ENCODE data around the gene ZNF160.
"Not testable (repeated sequence)": the region's sequence is repeated elsewhere in the genome, so short reads cannot be mapped to it uniquely, and the experiment has no call there.

Gene ZNF160

DNA sequence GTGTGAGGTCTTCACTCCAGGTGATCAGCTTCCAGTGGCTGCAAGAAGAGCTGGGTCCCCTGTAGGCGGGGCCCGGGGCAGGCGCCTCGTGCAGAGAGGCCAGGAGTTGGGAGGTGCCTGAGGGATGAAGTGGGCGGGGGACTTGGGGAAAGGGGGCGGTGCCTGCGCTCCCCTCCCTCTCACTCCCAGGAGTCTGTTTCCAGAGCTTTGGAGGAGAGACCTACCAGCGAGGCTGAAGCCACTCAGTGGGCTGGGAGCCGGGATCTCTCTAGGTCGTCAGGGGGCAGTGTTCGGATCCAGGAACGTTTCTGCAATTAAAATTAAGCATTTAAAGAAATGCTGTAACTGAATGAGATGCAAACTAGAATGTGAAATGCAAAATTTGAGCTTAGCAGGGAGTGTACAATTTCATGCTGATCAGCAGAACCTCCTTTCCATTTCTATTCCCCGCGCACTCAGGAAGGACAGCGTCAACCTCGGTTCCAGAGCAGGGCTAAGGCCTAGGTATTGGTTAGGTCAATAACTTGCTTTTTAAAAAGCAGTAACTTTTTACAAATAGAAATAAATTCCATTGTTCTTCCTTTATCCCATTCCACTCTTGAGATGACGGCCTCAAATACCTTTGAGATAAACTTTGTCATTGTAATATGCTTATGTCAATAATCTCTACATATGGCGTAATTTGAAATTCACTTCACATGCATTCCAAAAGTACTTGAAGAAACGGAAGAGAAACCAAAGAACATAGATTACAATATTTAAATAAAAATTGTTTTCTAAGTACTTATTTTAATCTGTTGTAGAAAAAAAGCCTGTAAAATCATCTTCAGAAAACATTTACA is 11.6 kb downstream of the ZNF160 start:
- DNase-seq (ENCODE audit: low read depth) = peak; percentile 34

DNA sequence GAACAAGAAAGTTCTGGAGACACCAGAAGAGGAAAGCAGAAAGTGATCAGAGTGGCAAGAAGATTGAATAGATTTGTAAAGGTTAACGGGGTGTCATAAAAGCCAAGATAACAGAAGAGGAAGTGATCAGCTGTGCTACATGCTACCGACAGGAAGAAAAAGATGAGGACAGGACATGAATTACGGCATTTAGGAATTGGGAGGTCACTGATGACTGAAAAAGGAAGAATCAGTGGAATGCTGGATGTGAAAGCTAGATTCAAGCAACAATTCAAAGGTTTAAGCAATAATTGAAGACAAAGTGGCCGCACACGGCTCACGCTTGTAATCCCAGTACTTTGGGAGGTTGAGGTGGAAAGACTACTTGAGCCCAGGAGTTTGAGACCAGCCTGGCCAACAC is 15.1 kb downstream of the ZNF160 start:
- peak; percentile 55 for DNase-seq (ENCODE audit: low read depth)

DNA sequence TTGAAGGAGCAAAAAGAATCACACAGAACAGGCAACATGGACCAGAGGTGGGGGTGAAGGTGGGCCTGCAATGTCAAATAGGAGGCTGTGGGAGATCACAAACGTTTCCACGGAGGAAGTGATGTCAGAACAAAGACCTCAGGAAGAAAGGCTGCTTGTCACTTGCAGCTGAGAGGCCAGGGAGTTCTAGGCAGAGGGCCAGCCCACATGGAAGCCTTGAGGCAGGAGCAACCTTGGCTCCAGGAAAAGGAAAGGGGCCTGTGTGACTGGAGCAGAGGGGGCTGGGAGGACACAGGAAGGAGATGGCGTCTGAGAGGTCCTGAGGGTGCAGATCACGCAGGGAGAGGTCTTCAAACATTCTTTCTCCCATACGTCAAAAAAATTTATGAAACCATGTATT is 16.3 kb downstream of the ZNF160 start:
- DNase-seq (ENCODE audit: low read depth) = peak; percentile 89

GRCh38 chr19:53085496-53085895 is 17.7 kb downstream of the ZNF160 start:
- no peak for DNase-seq (ENCODE audit: low read depth)

GRCh38 chr19:53082929-53083328 is 20.3 kb downstream of the ZNF160 start:
- DNase-seq (ENCODE audit: low read depth) = no peak

GRCh38 chr19:53079313-53079924 is 23.8 kb downstream of the ZNF160 start:
- no peak for DNase-seq (ENCODE audit: low read depth)

GRCh38 chr19:53078668-53079067 is 24.6 kb downstream of the ZNF160 start:
- no peak for DNase-seq (ENCODE audit: low read depth)

- peak; percentile 74 for DNase-seq (ENCODE audit: low read depth)
Observed at GRCh38 chr19:53076984-53077383, 26.2 kb downstream of the ZNF160 start.

DNA sequence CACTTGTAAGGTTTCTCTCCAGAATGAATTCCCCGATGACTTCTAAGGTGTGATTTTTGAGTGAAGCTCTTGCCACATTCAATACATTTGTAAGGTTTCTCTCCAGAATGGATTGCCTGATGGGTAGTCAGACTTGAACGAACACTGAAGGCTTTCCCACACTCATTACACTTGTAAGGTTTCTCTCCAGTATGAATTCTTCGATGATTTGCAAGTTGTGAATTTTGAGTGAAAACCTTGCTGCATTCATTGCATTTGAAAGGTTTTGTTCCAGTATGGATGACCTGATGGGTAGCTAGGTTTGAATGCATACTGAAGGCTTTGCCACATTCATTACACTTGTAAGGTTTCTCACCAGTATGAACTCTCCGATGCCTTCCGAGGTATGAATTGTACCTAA is 34.4 kb downstream of the ZNF160 start:
- DNase-seq (ENCODE audit: low read depth) = no peak

- DNase-seq (ENCODE audit: low read depth) = no peak
Observed at GRCh38 chr19:53068199-53068598, 35.0 kb downstream of the ZNF160 start.

GRCh38 chr19:53057904-53058580 is 45.2 kb downstream of the ZNF160 start:
- DNase-seq (ENCODE audit: low read depth) = no peak

- DNase-seq (ENCODE audit: low read depth) = peak; percentile 38
Observed at GRCh38 chr19:53055117-53055516, 48.1 kb downstream of the ZNF160 start.

DNA sequence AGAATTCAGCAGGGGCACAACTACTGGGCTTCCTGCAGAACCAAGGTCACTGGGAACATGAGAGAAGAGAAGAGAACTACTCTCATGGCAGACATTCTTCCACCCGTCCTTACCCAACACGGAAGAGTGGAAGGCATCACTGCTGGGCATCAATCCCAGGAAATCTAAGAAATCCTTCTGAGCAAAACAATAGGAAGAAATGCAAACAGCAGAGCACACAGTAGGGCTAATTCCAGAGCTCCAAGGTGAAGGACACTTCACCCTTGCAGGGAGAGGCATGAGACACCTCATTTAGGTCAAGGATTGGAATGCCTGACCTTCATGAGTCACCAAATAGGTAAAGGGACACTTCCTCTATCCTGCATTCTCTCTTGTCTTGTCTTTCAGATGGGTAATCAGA is 55.8 kb downstream of the ZNF160 start:
- no peak for DNase-seq (ENCODE audit: low read depth)

DNA sequence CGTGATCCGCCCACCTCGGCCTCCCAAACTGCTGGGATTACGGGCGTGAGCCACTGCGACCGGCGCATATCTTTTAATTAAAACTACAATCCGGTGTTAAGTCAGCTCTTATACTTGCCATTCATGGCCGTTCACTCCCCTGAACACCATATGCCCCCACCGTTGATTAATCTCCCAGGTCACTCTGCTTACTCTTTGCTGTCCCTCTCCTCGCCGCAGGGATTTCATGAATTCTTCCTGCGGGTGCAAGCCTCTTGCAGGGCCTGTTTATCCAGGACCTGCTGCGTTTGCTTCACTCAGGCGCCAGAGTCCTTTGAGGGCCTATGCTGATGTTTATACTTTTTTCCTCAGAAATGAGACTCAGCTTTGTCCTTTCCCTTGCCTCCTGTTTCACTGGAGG is 57.7 kb downstream of the ZNF160 start:
- no peak for DNase-seq (ENCODE audit: low read depth)

- DNase-seq (ENCODE audit: low read depth) = no peak
Observed at GRCh38 chr19:53041366-53041765, 61.9 kb downstream of the ZNF160 start.

DNA sequence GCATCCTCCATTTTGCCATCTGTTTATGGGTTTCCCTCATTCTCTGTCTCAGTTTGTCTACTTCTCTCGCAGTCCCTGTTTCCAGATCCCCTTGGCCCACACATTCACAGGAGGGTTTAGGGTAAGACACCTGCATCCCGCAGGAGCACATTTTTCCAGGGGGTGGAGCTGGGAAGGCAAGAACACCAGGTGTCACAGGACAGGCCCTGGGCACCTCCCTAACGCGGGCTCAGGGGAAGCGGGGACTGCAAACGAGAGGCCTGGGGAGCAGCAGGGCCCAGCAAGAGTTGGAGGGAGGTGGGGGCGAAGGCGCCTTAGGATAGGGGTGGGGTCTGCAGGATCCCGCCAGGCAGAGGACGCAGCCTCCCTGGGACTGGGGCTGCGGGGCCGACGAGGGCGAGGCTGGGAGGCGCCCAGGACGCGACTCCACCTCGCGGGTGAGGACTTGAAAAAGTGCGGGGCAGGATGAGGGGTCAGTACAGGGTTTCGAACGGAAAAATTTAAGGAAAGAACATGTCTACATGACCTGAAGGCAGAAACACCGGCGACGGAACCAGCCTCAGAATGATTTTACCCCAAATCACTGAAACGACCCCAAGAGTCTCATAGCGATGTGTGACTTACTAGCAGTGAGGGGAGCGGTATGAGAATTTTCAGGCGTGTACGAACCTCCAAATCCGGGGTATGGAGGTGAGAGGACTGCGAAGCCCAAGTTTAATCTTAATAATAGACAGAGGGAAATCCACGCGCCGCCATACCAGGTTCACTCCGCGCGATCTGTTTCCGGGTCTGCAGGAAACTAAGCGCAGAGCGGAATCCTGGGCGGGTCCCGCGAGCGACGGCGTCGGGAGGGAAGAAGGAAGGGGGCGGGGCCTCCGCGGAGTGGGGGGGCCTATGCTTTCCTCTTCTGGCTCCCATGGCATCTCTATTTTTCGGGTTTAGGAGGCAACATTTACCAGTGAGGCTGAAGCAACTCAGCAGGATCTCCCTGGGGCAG is 65.8 kb downstream of the ZNF160 start:
- peak; percentile 66 for DNase-seq (ENCODE audit: low read depth)

DNA sequence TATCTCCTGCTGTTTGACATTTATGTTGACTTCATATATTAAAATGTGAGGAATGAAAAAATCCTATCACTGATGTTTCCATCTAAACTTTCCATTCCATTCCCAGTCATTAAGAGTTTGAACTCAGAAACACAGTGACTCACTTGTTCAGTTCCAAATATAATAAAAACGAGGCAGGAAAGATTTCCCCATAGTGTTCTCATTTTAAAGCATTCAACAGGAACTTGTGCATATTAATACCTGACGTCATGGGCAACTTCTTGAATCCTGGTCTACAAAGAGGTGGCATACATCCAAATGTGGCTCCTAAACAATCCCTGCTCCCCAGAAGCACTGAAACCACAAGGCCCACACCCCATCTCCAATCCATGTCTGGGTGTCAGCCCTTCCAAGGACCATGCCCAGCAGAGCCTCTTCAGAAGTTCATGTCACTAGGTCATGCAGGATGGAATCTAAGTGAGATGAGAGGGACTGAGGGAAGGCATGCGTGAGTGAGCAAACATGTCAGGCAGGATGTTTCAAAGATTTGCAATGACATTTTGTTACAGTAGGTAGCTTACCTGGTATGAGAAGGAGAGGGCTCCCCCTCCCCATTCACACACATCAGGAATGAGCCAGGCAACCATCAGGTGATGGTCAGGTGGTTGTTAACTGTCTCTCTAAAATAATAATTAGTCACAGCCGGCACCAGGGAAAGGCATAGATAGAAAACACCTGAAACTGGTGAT is 68.1 kb downstream of the ZNF160 start:
- peak; percentile 3 for DNase-seq (ENCODE audit: low read depth)

GRCh38 chr19:53034054-53034453 is 69.2 kb downstream of the ZNF160 start:
- no peak for DNase-seq (ENCODE audit: low read depth)

GRCh38 chr19:53028306-53028705 is 74.9 kb downstream of the ZNF160 start:
- not testable (repeated sequence) for DNase-seq (ENCODE audit: low read depth)

DNA sequence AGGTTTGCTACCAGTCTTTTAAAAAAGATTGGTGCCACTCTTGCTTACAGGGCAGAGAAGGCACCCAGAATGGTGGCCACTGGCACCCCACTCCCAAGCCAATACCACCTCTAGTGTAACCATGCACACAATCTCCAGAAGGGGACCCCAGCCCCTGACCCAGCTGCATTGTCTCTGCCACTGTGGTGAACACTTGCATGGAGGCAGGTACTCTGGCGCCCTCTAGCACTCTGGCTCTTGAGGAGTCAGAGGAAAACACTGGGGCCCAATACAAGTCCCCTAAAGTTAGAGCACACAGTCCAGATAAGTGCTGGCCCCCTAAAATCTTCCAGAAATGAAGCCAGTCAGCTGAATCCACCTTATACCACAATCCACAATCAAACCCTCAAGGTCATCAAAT is 83.5 kb downstream of the ZNF160 start:
- peak; percentile 19 for DNase-seq (ENCODE audit: low read depth)
